Hematopoietic multipotent progenitor cell (in vitro differentiated cells): ENCODE data around the gene HDAC4. TPM values are rescaled to one million over a fixed set of nuclear protein-coding genes. Genes with fewer than 3 reads are reported as not detected.

Source experiments
- DNase-seq, 3 donors: peaks; one replicate each; pipeline ENCODE4 v3.0.0-alpha.2; 2011 to 2015; ENCODE audit warnings: low read depth in 2 of 3, low spot score in 2 of 3
- total RNA-seq: library from RNA; depleted of rRNA; stranded (reverse); fragments of >200 nt; gene quantifications from one replicate; pipeline ENCODE4 v1.2.3, GENCODE V29; 2012

Gene HDAC4
- total RNA-seq, 1 donor, result 34.2 TPM

DNA sequence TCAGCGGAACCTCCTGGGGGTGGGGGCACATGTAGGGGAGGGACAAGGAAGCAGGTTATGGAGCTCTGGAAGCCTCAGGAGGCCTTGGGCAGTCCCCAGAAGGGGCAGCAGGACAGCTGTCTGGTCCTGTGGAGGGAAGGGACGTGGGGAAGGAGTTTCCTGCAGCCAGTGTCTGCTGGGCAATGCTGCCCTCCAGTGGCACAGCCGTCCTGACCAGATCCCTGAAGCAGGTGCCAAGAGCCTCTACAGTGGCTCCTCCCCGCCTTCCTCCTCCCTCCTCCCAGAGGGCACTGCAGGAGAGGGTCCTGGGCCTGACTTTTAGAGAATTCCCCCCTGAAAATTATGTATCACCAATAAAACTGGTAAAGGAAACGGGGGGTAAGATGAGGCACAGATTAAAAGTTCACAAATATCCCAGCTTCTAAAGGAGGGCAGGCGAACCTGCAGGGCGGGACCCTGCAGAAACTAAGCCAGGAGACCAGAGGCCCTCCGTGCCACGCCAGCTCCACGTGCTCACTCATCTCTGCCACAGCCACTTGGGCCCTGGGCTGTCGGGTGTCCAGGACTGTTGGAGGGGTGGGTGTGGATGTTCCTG is 294.4 kb downstream of the HDAC4 start:
- peak in 2 of 3 donors; percentile 23 to 55 for DNase-seq

DNA sequence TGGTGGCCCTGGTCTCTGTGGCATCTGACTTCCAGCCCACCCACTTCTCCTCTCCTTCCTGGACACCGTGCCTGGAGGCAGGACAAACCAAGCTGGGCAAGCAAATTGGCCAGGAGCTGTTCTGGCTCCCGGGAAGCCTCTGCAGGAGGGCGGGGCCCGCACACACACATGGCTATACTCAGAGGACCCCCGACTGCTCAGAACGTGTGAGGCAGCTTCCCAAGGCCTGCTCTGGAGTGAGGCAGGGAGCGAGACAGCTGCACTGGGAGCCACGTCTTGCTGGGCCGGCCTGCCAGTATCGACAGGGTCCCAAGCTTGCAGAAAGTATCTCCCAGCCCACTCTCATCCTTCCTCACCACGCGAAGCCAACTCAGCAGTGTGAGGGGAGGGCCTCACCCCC is 295.6 kb downstream of the HDAC4 start:
- no peak for DNase-seq

DNA sequence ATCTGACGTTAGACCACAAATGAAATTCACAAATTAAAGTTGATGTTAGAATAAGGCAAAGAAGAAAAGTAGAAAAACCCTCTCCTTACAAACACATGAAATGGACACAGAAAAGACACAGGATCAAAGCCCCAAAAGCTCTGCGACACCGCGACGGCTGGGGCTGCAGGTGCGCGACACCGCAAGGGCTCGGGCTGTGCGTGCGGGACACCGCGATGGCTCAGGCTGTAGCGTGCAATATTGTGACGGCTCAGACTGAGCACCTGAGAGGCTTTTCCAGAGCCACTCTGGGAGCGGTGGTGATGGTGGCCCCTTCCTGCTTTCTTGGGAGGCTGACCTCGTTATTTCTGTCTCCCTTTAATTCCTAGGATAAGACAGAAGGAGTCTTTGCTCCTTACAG is 296.0 kb downstream of the HDAC4 start:
- no peak for DNase-seq

GRCh38 chr2:239103125-239104098 is 297.4 kb downstream of the HDAC4 start:
- DNase-seq, result no peak

GRCh38 chr2:239102266-239102665 is 298.6 kb downstream of the HDAC4 start:
- DNase-seq, result no peak

GRCh38 chr2:239101807-239102206 is 299.0 kb downstream of the HDAC4 start:
- no peak for DNase-seq

DNA sequence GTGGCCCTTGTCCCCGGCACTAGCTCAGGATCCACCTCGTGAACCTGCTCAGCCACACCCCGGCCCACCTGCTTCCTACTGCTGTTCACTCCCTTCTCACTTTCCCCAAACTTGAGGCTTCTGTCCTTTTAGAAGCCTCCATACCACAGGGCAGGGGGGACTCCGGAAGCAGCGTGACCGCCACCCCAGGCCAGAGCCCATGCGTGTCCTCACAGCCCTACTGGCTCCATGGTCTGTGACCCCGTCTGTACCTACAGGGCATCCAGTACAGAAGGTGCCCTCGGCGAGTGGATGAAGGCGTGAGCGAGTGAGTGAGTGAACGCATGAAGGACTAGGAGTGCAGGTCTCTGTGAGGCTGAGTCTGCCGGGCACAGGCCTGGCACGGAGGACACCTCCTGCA is 299.7 kb downstream of the HDAC4 start:
- DNase-seq, result no peak

- DNase-seq, result no peak
Measured at GRCh38 chr2:239099474-239099873, 301.3 kb downstream of the HDAC4 start.

DNA sequence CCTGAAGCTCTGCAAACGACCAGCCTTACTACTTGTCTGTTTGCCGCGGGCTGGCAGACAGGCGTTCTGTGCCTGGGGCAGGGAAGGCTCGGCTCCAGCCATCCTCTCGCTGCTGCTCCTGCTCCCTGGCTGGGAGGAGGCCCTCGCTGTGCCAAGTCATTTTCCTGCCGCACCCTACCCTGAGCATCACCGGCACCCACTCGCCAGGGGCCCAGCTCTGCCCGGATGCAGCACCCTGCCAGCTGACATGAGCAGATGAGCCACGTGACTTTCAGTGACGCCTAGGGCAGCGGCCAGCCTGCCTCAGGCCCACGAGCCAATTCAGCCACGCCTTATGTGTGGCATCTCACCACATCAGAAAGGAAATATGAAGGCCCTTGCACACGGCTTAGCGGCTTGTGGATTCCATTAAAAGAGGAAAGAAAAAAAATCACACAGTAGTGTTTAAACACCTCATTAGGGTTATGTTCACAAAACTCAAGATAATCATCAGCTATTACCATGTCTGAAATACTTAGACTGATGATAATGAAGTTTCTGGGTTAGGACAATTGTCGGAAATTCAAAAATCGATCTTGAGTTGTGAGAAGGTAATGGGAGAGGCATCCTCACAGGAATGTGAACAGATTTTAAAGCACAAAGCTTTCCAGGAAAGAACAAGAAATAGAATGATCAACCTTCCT is 302.4 kb downstream of the HDAC4 start:
- DNase-seq, result no peak

- DNase-seq, result no peak
Measured at GRCh38 chr2:239097428-239097696, 303.5 kb downstream of the HDAC4 start.

- DNase-seq, result no peak
Measured at GRCh38 chr2:239096676-239097427, 304.0 kb downstream of the HDAC4 start.

DNA sequence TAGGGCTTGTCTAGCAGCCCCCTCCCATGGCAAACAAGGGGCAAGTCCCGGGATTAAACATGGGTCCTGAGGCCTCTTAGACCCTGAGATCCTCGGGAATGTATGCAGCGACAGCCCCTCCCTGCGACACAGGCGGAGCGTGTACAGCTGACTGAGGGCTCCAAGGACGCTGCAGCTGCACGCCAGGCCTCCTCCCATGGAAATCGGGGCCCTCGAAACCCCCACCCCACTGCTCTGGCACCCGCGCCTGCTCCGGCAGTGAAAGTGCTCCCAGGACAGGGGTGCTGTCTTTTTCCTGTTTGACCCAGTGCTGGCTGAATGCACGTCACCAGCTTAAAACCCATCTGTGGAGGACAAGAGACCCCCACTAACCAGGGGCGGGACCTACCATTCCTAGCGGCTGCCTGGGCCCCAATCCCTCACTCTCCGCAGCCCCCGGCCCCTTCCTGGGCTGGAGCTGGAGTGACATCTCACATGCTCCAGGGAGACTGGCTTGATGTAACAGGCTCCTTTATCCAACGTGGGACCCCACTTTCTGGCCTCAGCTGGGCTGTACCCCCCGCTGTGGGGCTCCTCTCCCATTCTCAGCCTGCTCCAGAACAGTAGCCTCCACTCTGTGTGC is 305.2 kb downstream of the HDAC4 start:
- no peak for DNase-seq

- DNase-seq, result no peak
Measured at GRCh38 chr2:239094867-239095266, 306.0 kb downstream of the HDAC4 start.

DNA sequence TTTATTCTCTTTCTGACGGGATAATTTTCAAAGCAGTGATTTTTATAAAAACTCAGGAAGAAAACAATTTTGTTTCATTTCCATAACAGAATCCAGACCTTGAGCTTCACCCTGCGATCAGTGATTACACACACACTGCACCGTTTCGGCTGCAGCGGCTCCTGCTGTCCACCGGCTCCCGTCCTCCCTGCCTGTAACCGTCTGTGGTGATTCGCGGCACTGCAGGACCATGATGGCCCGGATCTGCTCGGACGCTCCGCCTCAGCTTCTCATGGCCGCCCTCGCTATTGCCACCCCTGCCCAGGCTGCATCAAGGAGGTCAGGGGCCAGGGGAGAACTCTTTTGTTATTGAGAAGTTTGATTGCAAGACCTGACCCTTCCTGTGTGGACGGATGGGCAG is 306.9 kb downstream of the HDAC4 start:
- DNase-seq, result no peak

DNA sequence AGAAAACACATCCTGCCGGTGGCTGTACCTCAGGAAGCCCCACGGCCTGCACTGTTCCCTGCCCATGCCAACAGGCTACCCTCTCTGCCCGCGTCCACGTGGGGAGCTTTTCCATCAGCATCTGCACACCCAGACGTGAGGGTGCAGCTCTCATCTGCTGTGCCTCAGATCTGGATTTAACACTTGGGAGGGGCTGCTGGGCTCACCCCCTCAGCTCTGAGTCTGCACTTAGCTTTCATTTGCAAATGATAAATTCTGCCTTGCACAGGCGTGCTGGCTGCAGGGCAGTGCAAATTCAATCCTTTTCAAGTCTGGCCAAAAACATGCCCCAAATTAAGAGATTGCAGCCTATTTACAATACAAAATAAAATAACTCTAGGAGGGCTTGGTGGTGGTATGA is 307.3 kb downstream of the HDAC4 start:
- DNase-seq, result no peak

DNA sequence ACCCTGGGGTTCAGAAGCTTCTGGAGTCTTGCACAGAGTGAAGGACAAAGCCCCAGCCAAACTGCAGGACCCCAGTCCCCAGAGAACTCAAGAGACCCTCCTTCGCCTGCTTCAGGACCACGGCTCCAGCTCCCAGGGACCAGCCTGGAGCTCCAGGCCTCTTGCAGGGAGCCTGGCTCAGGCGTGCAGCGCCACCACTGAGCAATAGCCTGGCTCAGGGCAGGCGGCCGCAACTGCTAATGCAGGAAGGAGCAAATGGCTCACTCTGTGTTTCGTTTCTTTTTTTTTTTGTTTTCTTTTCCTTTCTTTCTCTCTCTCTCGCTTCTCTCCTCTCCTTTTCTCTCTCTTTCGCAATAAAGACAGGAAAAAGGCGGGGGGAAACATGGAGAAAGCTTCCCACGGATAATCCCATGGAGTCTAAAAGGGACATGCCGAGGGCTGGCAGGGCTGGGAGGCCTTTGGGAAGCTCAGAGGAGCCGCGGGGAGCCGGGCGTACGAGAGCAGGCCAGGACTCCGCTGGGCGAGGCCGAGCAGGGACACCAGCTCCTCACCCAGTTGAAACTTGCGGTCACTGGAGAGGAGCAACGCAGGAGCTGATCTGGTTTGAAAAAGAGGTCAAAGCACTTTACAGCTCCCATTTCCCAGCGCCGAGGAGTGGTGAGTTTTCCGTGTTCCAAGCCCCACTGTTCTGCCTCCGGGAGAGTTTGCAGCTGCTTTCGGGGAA is 308.1 kb downstream of the HDAC4 start:
- DNase-seq, result no peak

DNA sequence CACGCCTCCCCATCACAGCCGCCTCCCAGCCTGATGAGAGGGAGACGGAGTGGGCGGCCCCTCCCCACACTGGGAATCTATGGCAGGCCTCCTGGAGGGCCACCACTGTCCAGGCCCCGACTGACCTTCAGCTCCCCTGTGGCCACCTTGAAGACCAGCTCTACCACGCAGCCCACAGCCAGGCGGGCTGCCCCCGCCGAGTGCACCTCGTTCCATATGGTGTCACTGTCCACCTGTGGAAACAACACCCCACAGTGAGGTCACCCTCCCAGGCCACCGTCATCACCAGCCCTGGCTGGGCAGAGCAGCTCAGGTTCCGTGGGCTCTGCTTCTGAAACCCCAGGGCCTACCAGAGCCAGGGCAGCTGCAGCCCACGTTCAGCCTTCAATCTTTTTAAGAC is 310.9 kb downstream of the HDAC4 start:
- DNase-seq, result no peak

- no peak for DNase-seq
Measured at GRCh38 chr2:239087046-239087710, 313.6 kb downstream of the HDAC4 start.

DNA sequence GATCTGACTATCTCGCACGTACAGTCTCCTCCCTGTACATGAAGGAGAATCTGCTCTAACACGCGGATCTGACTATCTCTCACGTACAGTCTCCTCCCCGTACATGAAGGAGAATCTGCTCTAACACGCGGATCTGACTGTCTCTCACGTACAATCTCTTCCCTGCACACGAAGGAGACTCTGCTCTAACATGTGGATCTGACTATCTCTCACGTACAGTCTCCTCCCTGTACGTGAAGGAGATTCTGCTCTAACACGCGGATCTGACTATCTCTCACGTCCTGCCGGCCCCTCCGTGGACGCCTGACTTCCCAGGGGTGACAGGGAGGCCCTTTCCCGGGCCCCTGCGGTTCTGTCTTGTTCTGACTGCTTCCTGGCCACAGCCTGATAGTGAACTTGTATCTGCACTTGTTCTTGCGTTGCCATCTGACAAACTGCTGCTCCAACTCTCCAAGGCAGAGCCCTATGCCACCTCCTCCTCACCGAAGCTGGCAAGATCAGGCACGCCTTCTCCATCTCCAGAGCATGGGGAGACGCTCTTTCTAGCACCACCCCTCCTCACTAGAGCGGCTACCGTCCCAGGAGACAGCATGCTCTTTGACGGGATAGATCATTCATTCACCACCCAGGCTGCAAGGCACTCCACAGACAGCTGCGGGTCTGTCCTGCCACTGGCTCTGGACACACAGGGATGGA is 314.3 kb downstream of the HDAC4 start:
- DNase-seq, result no peak
